Neuronal stem cell (in vitro differentiated cells): ENCODE measurements around the gene TMEM9.

Source experiments
- DNase-seq: peaks from one replicate; pipeline ENCODE4 v3.0.0-alpha.2; 2013; ENCODE audit warnings: low spot score
- H2AFZ ChIP-seq: one replicate; pipeline ENCODE4 v1.6.1; 2013; ENCODE audit warnings: mild to moderate bottlenecking, low read length, inconsistent platforms
- H2AK5ac ChIP-seq: 2 replicates; pipeline ENCODE4 v1.6.1; 2013; ENCODE audit warnings: low read depth, mild to moderate bottlenecking, inconsistent platforms, low read length, moderate library complexity, mixed read lengths
- H2BK120ac ChIP-seq: 2 replicates; pipeline ENCODE4 v1.6.1; 2013; ENCODE audit warnings: low read depth, mild to moderate bottlenecking, inconsistent platforms, low read length, moderate library complexity, mixed read lengths
- H2BK12ac ChIP-seq: one replicate; pipeline ENCODE4 v1.6.1; 2013; ENCODE audit warnings: low read length, inconsistent platforms
- H2BK15ac ChIP-seq: 2 replicates; pipeline ENCODE4 v1.6.1; 2013; ENCODE audit warnings: mild to moderate bottlenecking, low read length, inconsistent platforms, mixed read lengths
- H2BK5ac ChIP-seq: one replicate; pipeline ENCODE4 v1.6.1; 2013; ENCODE audit warnings: inconsistent platforms, mild to moderate bottlenecking, low read length, moderate library complexity
- H3K14ac ChIP-seq: one replicate; pipeline ENCODE4 v1.6.1; 2013; ENCODE audit warnings: low read length, inconsistent platforms
- H3K18ac ChIP-seq: 2 replicates; pipeline ENCODE4 v1.6.1; 2013; ENCODE audit warnings: low read length, inconsistent platforms
- H3K23ac ChIP-seq: 2 replicates; pipeline ENCODE4 v1.6.1; 2013; ENCODE audit warnings: low read depth, mild to moderate bottlenecking, mixed read lengths, low read length, inconsistent platforms; ENCODE audit not compliant: poor library complexity
- H3K27ac ChIP-seq: replicated peaks from 3 replicates; pipeline ENCODE4 v1.5.1; 2013; ENCODE audit warnings: low read length, inconsistent platforms
- H3K27me3 ChIP-seq, 3 experiments: 2 replicates each; pipeline ENCODE4 v1.6.1; 2013; ENCODE audit warnings: low read length in 3 of 3, mild to moderate bottlenecking in 2 of 3, inconsistent platforms in 1 of 3, low read depth in 1 of 3, mixed read lengths in 1 of 3, moderate library complexity in 1 of 3; ENCODE audit not compliant: control insufficient read depth in 3 of 3, insufficient read depth in 3 of 3
- H3K36me3 ChIP-seq, 2 donors: replicated peaks in 1 of 2; 2 replicates each; pipeline ENCODE4 v1.6.1; 2013; ENCODE audit warnings: low read length in 2 of 2; ENCODE audit not compliant: control insufficient read depth in 2 of 2, insufficient read depth in 2 of 2
- H3K4ac ChIP-seq: 2 replicates; pipeline ENCODE4 v1.6.1; 2013; ENCODE audit warnings: inconsistent platforms, mild to moderate bottlenecking, low read length, moderate library complexity
- H3K4me1 ChIP-seq, 2 donors: 1 replicate in 1 of 2; 2 replicates in 1 of 2; pipeline ENCODE4 v1.6.1; 2013; ENCODE audit warnings: low read length in 2 of 2, low read depth in 1 of 2; ENCODE audit not compliant: control insufficient read depth in 2 of 2, insufficient read depth in 1 of 2
- H3K4me2 ChIP-seq: one replicate; pipeline ENCODE4 v1.6.1; 2013; ENCODE audit warnings: mild to moderate bottlenecking, low read length, inconsistent platforms; ENCODE audit not compliant: insufficient read depth, poor library complexity, severe bottlenecking
- H3K4me3 ChIP-seq, 2 donors: 2 replicates each; pipeline ENCODE4 v1.5.1; 2013; ENCODE audit warnings: low read length in 2 of 2, mild to moderate bottlenecking in 2 of 2, inconsistent platforms in 1 of 2, moderate library complexity in 1 of 2
- H3K79me1 ChIP-seq: one replicate; pipeline ENCODE4 v1.6.1; 2013; ENCODE audit warnings: low read depth, mild to moderate bottlenecking, inconsistent platforms, low read length, moderate library complexity
- H3K9ac ChIP-seq: one replicate; pipeline ENCODE4 v1.6.1; 2013; ENCODE audit warnings: mild to moderate bottlenecking, low read depth, low read length, inconsistent platforms; ENCODE audit not compliant: poor library complexity
- H3K9me3 ChIP-seq, 2 donors: replicated peaks in 1 of 2; 2 replicates each; pipeline versions ENCODE3 to v1.6.1; 2013; ENCODE audit warnings: low read length in 2 of 2, mild to moderate bottlenecking in 2 of 2, inconsistent platforms in 1 of 2, low read depth in 1 of 2, mixed read lengths in 1 of 2, moderate library complexity in 1 of 2; ENCODE audit not compliant: control insufficient read depth in 2 of 2, insufficient read depth in 1 of 2
- H4K8ac ChIP-seq: one replicate; pipeline ENCODE4 v1.6.1; 2013; ENCODE audit warnings: low read depth, mild to moderate bottlenecking, inconsistent platforms, low read length, moderate library complexity
- H4K91ac ChIP-seq: one replicate; pipeline ENCODE4 v1.6.1; 2013; ENCODE audit warnings: low read length, low read depth, mild to moderate bottlenecking, inconsistent platforms; ENCODE audit not compliant: poor library complexity
- WGBS, 2 donors: extraction: QIAGEN DNeasy Blood & Tissue Kit; methylation state at CpG; one replicate each; pipeline ENCODE4 v1.1.7; 2013; ENCODE audit warnings: missing lambda C conversion rate in 2 of 2, mixed read lengths in 1 of 2; ENCODE audit not compliant: insufficient read length in 2 of 2, insufficient replicate concordance in 1 of 2; ENCODE audit errors: extremely low coverage in 2 of 2; 5-methylcytosine and 5-hydroxymethylcytosine counted together

Gene TMEM9

DNA sequence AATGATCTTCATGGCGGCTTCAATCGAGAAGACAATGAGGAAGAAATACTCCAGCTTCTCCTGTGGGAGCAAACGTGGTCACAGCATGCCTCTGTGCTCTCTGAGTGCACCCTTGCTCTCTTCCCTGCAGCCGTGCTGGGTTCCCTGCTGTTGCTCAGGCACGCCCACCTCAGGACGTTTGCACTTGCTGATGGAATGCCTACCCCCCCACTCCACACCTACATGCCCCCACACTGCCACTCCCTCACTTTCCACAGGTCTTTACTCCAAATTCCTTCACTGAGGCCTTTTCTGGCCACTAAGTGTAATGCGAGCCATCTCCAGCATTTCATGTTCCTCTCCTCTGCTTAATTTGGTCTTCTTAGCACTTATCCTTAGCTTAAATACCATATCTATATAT lies 60.3 kb downstream of the TMEM9 start:
- no CpG with 5 or more reads among the region's 7 CpGs for WGBS, 2 donors
- H3K14ac ChIP-seq, result no peak overlapping the region
- no peak overlapping the region for H3K9ac ChIP-seq
- H3K36me3 ChIP-seq, result no peaks in the 10 kb centered on the region
- no peak overlapping the region for H3K27ac ChIP-seq
- H3K23ac ChIP-seq, result no peak overlapping the region
- peak overlapping the region; percentile 1 for H3K18ac ChIP-seq
- no peak overlapping the region for H2AFZ ChIP-seq
- H4K8ac ChIP-seq, result no peak overlapping the region
- no peaks in the 10 kb centered on the region for H3K9me3 ChIP-seq
- H3K79me1 ChIP-seq, result no peaks in the 10 kb centered on the region
- no peak overlapping the region for H3K4me3 ChIP-seq
- no peak overlapping the region for H3K4me2 ChIP-seq
- no peak overlapping the region for H3K4ac ChIP-seq
- DNase-seq, result no peak
- no peak overlapping the region for H4K91ac ChIP-seq
- no peak overlapping the region for H2AK5ac ChIP-seq
- no peak overlapping the region for H2BK120ac ChIP-seq
- H2BK15ac ChIP-seq, result no peak overlapping the region
- H2BK5ac ChIP-seq, result no peak overlapping the region
- H3K27me3 ChIP-seq, result no peaks in the 10 kb centered on the region
- no peak overlapping the region for H2BK12ac ChIP-seq
- peaks cover 22 to 43% of the 10 kb centered on the region in 2 donors for H3K4me1 ChIP-seq

DNA sequence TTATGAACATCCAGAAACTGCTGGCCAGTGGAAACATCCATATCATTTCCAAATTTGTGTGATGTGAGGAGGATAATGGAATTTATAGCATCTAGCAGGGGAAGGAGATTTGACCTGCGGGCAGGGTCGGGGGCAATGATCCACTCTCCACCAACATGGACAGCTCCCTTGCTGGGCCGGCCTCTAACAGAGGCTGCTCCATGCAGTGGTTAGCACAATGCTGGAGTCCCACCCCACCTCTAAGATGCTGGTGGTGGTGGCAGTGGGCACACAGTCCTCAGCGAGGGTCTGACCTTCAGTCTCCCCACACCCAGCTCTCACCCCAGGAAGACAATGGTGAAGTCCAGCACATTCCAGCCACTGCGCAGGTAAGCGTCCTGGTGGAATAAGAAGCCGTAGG lies 60.7 kb downstream of the TMEM9 start:
- H3K18ac ChIP-seq, result peak overlapping the region; percentile 1

DNA sequence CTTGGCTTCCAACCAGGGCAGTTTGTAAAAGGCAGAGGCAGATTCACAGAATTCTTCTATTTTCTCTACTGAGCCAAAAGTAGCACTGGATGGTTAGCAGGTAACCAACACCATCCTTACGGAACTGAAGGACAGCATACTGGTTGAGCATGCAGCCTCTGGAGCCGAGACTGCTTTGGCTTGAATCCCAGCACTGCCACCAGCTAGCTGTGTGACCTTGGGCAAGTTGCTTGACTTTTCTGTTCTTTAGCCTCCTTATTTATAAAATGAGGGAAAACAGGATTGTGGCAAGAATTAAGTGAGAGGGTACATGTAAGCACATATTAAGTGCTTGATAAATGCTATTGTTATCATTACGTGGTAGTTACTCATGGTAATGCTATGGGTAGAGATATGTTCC lies 61.5 kb downstream of the TMEM9 start:
- Histone ChIP-seq H3K9me3 (no peaks in the 10 kb centered on the region), H3K23ac (no peak overlapping the region), H4K91ac (no peak overlapping the region), H2BK5ac (no peak overlapping the region), H2BK15ac (no peak overlapping the region), H2BK120ac (no peak overlapping the region), H2BK12ac (no peak overlapping the region), H3K36me3 (no peaks in the 10 kb centered on the region), H3K4me3 (no peak overlapping the region), H2AK5ac (no peak overlapping the region), H3K27me3 (no peaks in the 10 kb centered on the region), H3K18ac (no peak overlapping the region), H2AFZ (no peak overlapping the region), H4K8ac (no peak overlapping the region), H3K4me2 (no peak overlapping the region), H3K4me1 (peaks cover 18 to 39% of the 10 kb centered on the region in 2 donors), H3K4ac (no peak overlapping the region), H3K14ac (no peak overlapping the region), H3K27ac (no peak overlapping the region), H3K79me1 (no peaks in the 10 kb centered on the region), H3K9ac (no peak overlapping the region)
- no CpG with 5 or more reads among the region's 3 CpGs for WGBS, 2 donors
- no peak for DNase-seq

More for the DNA sequence above, 60.7 kb downstream of the TMEM9 start:
- Histone ChIP-seq H3K79me1 (no peaks in the 10 kb centered on the region), H2AFZ (no peak overlapping the region), H3K9ac (no peak overlapping the region), H2BK15ac (no peak overlapping the region), H3K23ac (no peak overlapping the region), H2BK5ac (no peak overlapping the region), H2AK5ac (no peak overlapping the region), H3K9me3 (no peaks in the 10 kb centered on the region), H3K4me2 (no peak overlapping the region), H4K8ac (no peak overlapping the region), H3K4me3 (no peak overlapping the region), H3K14ac (no peak overlapping the region), H3K36me3 (no peaks in the 10 kb centered on the region), H2BK12ac (no peak overlapping the region), H4K91ac (no peak overlapping the region), H3K27ac (no peak overlapping the region), H2BK120ac (no peak overlapping the region), H3K4me1 (peaks cover 20 to 39% of the 10 kb centered on the region in 2 donors), H3K27me3 (no peaks in the 10 kb centered on the region), H3K4ac (no peak overlapping the region)
- no CpG with 5 or more reads among the region's 7 CpGs for WGBS, 2 donors
- no peak for DNase-seq

DNA sequence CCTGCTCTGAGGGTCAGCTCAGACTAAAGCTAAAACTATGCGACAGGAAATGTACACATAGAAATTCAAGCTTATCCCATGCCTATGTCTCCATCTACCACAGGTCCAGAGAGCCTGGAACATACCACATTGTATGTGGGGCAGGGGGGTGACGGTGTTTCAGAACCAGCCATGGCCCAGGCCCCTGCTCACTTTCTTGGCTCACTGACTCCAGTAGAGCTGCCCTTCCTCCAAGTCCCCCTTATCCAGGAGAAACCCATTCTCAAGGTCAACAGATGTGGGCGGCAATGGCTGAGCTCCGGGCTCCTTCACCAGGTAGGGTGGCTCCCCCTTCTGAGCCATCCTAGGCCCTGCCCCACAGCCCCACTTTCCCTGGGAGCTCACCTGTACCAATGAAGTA lies 63.0 kb downstream of the TMEM9 start:
- H3K9me3 ChIP-seq, result no peaks in the 10 kb centered on the region
- H3K9ac ChIP-seq, result no peak overlapping the region
- no peak overlapping the region for H2AFZ ChIP-seq
- H2BK120ac ChIP-seq, result no peak overlapping the region
- no peak overlapping the region for H3K27ac ChIP-seq
- H2AK5ac ChIP-seq, result peak overlapping the region; percentile 81
- H3K79me1 ChIP-seq, result no peaks in the 10 kb centered on the region
- no peak overlapping the region for H2BK12ac ChIP-seq
- no peaks in the 10 kb centered on the region for H3K27me3 ChIP-seq
- peak overlapping the region; percentile 38 for H3K18ac ChIP-seq
- DNase-seq, result no peak
- WGBS, 2 donors, result no CpG with 5 or more reads among the region's 4 CpGs
- no peak overlapping the region for H3K4me2 ChIP-seq
- H3K36me3 ChIP-seq, result no peaks in the 10 kb centered on the region
- no peak overlapping the region for H2BK5ac ChIP-seq
- no peak overlapping the region for H4K8ac ChIP-seq
- no peak overlapping the region for H3K23ac ChIP-seq
- peaks cover 13 to 24% of the 10 kb centered on the region in 2 donors for H3K4me1 ChIP-seq
- H2BK15ac ChIP-seq, result peak overlapping the region; percentile 53
- no peak overlapping the region for H4K91ac ChIP-seq
- H3K4me3 ChIP-seq, result no peak overlapping the region
- H3K14ac ChIP-seq, result no peak overlapping the region
- H3K4ac ChIP-seq, result no peak overlapping the region
